HepG2 (cell line): Measurements from ENCODE around the gene ADM5. TPM values are rescaled to one million over a fixed set of nuclear protein-coding genes. Genes with fewer than 3 reads are reported as not detected.
A peak's percentile ranks its signal among the peaks of the same experiment; 100 is the strongest.

Experiments
- FOXP4 ChIP-seq: sonication (generic); formaldehyde crosslinking; IDR thresholded peaks from 2 replicates; pipeline ENCODE4 v1.4.0; 2020; ENCODE audit warnings: missing genetic modification reagents
- KIAA2018 ChIP-seq: sonication (generic); formaldehyde crosslinking; IDR thresholded peaks from 2 replicates; pipeline ENCODE4 v1.5.0; 2020; ENCODE audit warnings: mild to moderate bottlenecking, missing genetic modification reagents, borderline replicate concordance
- MAF1 ChIP-seq: sonication (generic); formaldehyde crosslinking; IDR thresholded peaks from 2 replicates; pipeline ENCODE4 v1.5.0; 2020; ENCODE audit warnings: missing genetic modification reagents, borderline replicate concordance
- SOX13 ChIP-seq, 3 experiments: fragments of 450-650 bp in 1 of 3; sonication (generic) in 1 of 3; formaldehyde crosslinking in 1 of 3; IDR thresholded peaks in 2 of 3; conservative IDR thresholded peaks in 1 of 3; 2 replicates each; pipeline versions ENCODE4 v1.5.0 to v1.6.1; 2016 to 2020; ENCODE audit warnings: antibody characterized with exemption in 1 of 3, mild to moderate bottlenecking in 1 of 3, missing compliant biosample characterization in 1 of 3, missing genetic modification reagents in 1 of 3, moderate library complexity in 1 of 3
- THAP9 ChIP-seq: sonication (generic); formaldehyde crosslinking; IDR thresholded peaks from 2 replicates; pipeline ENCODE4; 2020; ENCODE audit warnings: missing genetic modification reagents, mild to moderate bottlenecking, borderline replicate concordance
- ZNF318 ChIP-seq: sonication (generic); formaldehyde crosslinking; IDR thresholded peaks from 2 replicates; pipeline ENCODE4 v1.4.0; 2020; ENCODE audit warnings: mild to moderate bottlenecking, missing genetic modification reagents
- polyA plus RNA-seq, 8 experiments: library from polyadenylated mRNA; depleted of rRNA in 3 of 8; stranded (reverse) in 7 of 8; unstranded in 1 of 8; fragments of >200 nt; fragmentation: Illumina TruSeq in 4 of 8; extraction: Trizol in 4 of 8; gene quantifications; 2 replicates each; pipeline versions ENCODE4 v1.2.1 to v1.2.3, GENCODE V29; 2011 to 2016; ENCODE audit warnings: low read depth in 4 of 8, missing spikeins in 1 of 8, mixed read lengths in 1 of 8; ENCODE audit not compliant: insufficient read depth in 1 of 8
- total RNA-seq, 5 experiments: library from RNA; depleted of rRNA; stranded (reverse); fragments of >200 nt; fragmentation: Illumina TruSeq; extraction: Trizol; gene quantifications; 2 replicates each; pipeline ENCODE4 v1.2.3, GENCODE V29; 2016; ENCODE audit warnings: low read depth in 1 of 5

The ADM5 gene
- total and polyA plus RNA-seq, 2 of the 13 experiments (the other 11 are each of a cell fraction or from before 2014, with no cell fraction given), result 2.7 to 4.1 TPM

GRCh38 chr19:49666120-49666444, 23.3 kb upstream of the ADM5 start (continued):
- TF ChIP-seq ZNF318 (CRISPR knock-in tag), result no peak
- no peak for TF ChIP-seq KIAA2018 (CRISPR knock-in tag)
- peak; percentile 1; the same call in 1 of the 2 replicates for TF ChIP-seq FOXP4
- no peak for TF ChIP-seq THAP9
- no peak for TF ChIP-seq SOX13 (IDR thresholded peaks at IDR 0.05)
- TF ChIP-seq SOX13 (CRISPR knock-in tag; conservative IDR thresholded peaks at IDR 0.05 in 1 of 2, IDR thresholded peaks at IDR 0.05 in 1 of 2), result no peak
- no peak for TF ChIP-seq MAF1 (CRISPR knock-in tag)
